ENCODE data around the gene SLC6A13. TPM values are rescaled to one million over a fixed set of nuclear protein-coding genes. Genes with fewer than 3 reads are reported as not detected.

SLC6A13 gene
- total RNA-seq, 1 experiment from 2014 or later: not detected

DNA sequence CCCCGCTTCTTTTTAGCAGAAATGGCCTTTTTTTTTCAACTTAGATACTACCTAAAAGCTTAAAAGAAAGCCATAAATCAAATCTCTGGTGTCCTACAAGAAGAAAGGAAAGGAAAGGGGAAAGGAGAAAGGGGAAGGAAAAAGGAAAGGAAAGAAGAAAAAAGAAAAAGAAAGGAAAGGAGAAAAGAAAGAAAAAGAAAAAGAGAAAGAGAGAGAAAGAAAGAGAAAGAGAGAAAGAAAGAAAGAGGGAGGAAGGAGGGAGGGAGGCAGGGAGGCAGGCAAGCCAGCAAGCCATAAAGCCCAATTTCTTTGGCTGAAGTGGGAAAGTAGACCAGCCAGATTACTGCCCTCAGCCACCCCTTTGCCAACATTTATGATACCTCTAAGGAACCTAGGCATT, 32.5 kb upstream of the SLC6A13 start:
- Histone ChIP-seq H2AFZ (ENCODE audit: low read length) (no peak overlapping the region), H3K4me2 (ENCODE audit: low read length) (no peak overlapping the region), H3K36me3 (ENCODE audit: low read depth, low read length) (peaks cover 42% of the 10 kb centered on the region), H3K27ac (ENCODE audit: low read length) (no peak overlapping the region), H3K4me1 (ENCODE audit: insufficient read depth, low read length) (no peaks in the 10 kb centered on the region), H4K20me1 (ENCODE audit: low read length) (no peaks in the 10 kb centered on the region), H3K4me3 (ENCODE audit: low read length) (no peak overlapping the region), H3K27me3 (ENCODE audit: low read length) (no peaks in the 10 kb centered on the region), H3K79me2 (ENCODE audit: low read length) (no peaks in the 10 kb centered on the region), H3K9me3 (ENCODE audit: low read length) (no peaks in the 10 kb centered on the region), H3K9ac (ENCODE audit: low read length) (no peak overlapping the region), H3K9me2 (replicated peaks; ENCODE audit: low read length) (no peaks in the 10 kb centered on the region), H3F3A (ENCODE audit: low read length, unreplicated experiment) (no peaks in the 10 kb centered on the region)
- no TSS peak for BruUV-seq (replicated peaks)
- no peak for ATAC-seq
- POLR2A ChIA-PET (ENCODE audit: unreplicated experiment): no interaction called here
- no peak for TF ChIP-seq EZH2 (IDR thresholded peaks at IDR 0.05; ENCODE audit: low read length, unreplicated experiment)
- no peak for TF ChIP-seq EZH2phosphoT487 (IDR thresholded peaks at IDR 0.05; ENCODE audit: borderline replicate concordance, low read length)
- TF ChIP-seq, protein P1, sequence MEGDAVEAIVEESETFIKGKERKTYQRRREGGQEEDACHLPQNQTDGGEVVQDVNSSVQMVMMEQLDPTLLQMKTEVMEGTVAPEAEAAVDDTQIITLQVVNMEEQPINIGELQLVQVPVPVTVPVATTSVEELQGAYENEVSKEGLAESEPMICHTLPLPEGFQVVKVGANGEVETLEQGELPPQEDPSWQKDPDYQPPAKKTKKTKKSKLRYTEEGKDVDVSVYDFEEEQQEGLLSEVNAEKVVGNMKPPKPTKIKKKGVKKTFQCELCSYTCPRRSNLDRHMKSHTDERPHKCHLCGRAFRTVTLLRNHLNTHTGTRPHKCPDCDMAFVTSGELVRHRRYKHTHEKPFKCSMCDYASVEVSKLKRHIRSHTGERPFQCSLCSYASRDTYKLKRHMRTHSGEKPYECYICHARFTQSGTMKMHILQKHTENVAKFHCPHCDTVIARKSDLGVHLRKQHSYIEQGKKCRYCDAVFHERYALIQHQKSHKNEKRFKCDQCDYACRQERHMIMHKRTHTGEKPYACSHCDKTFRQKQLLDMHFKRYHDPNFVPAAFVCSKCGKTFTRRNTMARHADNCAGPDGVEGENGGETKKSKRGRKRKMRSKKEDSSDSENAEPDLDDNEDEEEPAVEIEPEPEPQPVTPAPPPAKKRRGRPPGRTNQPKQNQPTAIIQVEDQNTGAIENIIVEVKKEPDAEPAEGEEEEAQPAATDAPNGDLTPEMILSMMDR (conservative IDR thresholded peaks at IDR 0.05; ENCODE audit: low read depth, low read length): no peak
- no peak for DNase-seq
- intact Hi-C loops (cut with micrococcal nuclease): no loop called here
- CTCF ChIA-PET: no interaction called here

DNA sequence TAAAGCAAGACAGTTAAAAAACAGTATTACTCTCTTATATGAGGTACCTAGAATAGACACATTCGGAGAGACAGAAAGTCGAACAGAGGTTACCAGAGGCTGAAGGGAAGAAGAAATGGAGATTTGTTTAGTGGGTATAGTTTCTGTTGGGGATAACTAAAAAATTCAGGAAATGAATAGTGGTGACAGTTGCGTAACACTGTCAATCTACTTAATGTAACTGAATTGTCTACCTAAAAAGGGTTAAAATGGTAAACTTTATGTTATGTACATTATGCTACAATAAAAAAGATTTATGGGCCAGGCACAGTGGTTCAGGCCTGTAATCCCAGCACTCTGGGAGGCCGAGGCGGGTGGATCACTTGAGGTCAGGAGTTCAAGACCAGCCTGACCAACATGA, 30.6 kb upstream of the SLC6A13 start:
- ATAC-seq (no peak), DNase-seq (no peak)
- Histone ChIP-seq H3K27me3 (ENCODE audit: low read length) (no peaks in the 10 kb centered on the region), H3K9me3 (ENCODE audit: low read length) (no peaks in the 10 kb centered on the region), H2AFZ (ENCODE audit: low read length) (no peak overlapping the region), H3K4me1 (ENCODE audit: insufficient read depth, low read length) (no peaks in the 10 kb centered on the region), H3K9me2 (replicated peaks; ENCODE audit: low read length) (no peaks in the 10 kb centered on the region), H3K4me2 (ENCODE audit: low read length) (no peak overlapping the region), H3K4me3 (ENCODE audit: low read length) (no peak overlapping the region), H3K36me3 (ENCODE audit: low read depth, low read length) (peaks cover 42% of the 10 kb centered on the region), H3K79me2 (ENCODE audit: low read length) (no peaks in the 10 kb centered on the region), H3F3A (ENCODE audit: low read length, unreplicated experiment) (no peaks in the 10 kb centered on the region), H4K20me1 (ENCODE audit: low read length) (no peaks in the 10 kb centered on the region), H3K9ac (ENCODE audit: low read length) (no peak overlapping the region), H3K27ac (ENCODE audit: low read length) (no peak overlapping the region)
- intact Hi-C loops (cut with micrococcal nuclease): no loop called here
- TF ChIP-seq, protein P1 (conservative IDR thresholded peaks at IDR 0.05; ENCODE audit: low read depth, low read length): no peak
- TF ChIP-seq EZH2 (IDR thresholded peaks at IDR 0.05; ENCODE audit: low read length, unreplicated experiment) (no peak), EZH2phosphoT487 (IDR thresholded peaks at IDR 0.05; ENCODE audit: borderline replicate concordance, low read length) (no peak)
- ChIA-PET POLR2A (ENCODE audit: unreplicated experiment) (no interaction called here), CTCF (no interaction called here)
- BruUV-seq (replicated peaks): no TSS peak

DNA sequence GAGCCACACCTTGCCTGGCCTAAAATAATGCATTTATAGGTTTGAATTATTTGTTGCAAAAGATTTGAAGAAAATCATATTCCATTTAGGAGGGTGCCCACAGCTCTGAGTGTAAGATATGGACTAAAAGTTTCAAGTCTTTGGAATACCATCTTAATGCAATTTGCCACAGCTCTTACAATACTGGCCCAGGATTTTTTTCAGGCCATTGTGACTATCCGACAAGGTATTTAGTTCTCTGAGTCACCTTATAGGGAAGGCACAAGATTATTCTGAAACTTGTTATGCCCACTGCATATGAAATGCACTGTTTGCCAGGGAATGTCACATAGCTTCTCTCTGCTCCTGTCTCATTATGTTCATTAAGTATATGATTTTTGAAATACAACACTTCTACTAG, 29.6 kb upstream of the SLC6A13 start:
- Histone ChIP-seq H2AFZ (ENCODE audit: low read length) (no peak overlapping the region), H3K27me3 (ENCODE audit: low read length) (no peaks in the 10 kb centered on the region), H3K9me3 (ENCODE audit: low read length) (no peaks in the 10 kb centered on the region), H3K79me2 (ENCODE audit: low read length) (no peaks in the 10 kb centered on the region), H3K9me2 (replicated peaks; ENCODE audit: low read length) (no peaks in the 10 kb centered on the region), H3K4me3 (ENCODE audit: low read length) (no peak overlapping the region), H3K36me3 (ENCODE audit: low read depth, low read length) (peaks cover 39% of the 10 kb centered on the region), H3K9ac (ENCODE audit: low read length) (no peak overlapping the region), H3K4me2 (ENCODE audit: low read length) (no peak overlapping the region), H3F3A (ENCODE audit: low read length, unreplicated experiment) (no peaks in the 10 kb centered on the region), H3K27ac (ENCODE audit: low read length) (no peak overlapping the region), H4K20me1 (ENCODE audit: low read length) (no peaks in the 10 kb centered on the region), H3K4me1 (ENCODE audit: insufficient read depth, low read length) (no peaks in the 10 kb centered on the region)
- intact Hi-C loops (cut with micrococcal nuclease): no loop called here
- POLR2A ChIA-PET (ENCODE audit: unreplicated experiment): no interaction called here
- ATAC-seq (no peak), DNase-seq (no peak)
- CTCF ChIA-PET: no interaction called here
- TF ChIP-seq, protein P1 (conservative IDR thresholded peaks at IDR 0.05; ENCODE audit: low read depth, low read length): no peak
- TF ChIP-seq EZH2 (IDR thresholded peaks at IDR 0.05; ENCODE audit: low read length, unreplicated experiment) (no peak), EZH2phosphoT487 (IDR thresholded peaks at IDR 0.05; ENCODE audit: borderline replicate concordance, low read length) (no peak)
- BruUV-seq (replicated peaks): no TSS peak

All from PC-3 (cell line).